ENCODE data around the gene SLC39A11.

The SLC39A11 gene

GRCh38 chr17:72691017-72691416 is 401.5 kb downstream of the SLC39A11 start:
- no peak for DNase-seq (ENCODE audit: low read depth in 2 of 2)

DNA sequence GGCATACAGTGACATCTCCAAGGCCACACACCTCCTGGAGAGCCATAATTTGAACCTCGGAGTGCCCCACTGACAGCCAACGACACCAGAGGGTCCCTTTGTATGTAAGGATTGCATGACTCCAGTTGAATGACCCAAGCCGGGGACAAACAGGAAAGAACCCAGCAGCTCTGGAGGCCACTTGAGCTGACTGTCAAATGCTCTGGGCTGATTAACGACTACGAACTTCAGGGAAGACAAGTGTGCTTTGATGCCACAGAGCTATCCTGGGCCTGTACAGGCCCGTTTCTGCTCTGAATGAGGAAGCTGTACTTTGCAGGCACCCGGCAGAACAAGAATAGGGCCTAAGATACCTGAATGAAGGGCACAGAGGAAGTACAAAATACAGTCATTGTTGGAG is 404.6 kb downstream of the SLC39A11 start:
- DNase-seq (ENCODE audit: low read depth in 2 of 2): no peak

DNA sequence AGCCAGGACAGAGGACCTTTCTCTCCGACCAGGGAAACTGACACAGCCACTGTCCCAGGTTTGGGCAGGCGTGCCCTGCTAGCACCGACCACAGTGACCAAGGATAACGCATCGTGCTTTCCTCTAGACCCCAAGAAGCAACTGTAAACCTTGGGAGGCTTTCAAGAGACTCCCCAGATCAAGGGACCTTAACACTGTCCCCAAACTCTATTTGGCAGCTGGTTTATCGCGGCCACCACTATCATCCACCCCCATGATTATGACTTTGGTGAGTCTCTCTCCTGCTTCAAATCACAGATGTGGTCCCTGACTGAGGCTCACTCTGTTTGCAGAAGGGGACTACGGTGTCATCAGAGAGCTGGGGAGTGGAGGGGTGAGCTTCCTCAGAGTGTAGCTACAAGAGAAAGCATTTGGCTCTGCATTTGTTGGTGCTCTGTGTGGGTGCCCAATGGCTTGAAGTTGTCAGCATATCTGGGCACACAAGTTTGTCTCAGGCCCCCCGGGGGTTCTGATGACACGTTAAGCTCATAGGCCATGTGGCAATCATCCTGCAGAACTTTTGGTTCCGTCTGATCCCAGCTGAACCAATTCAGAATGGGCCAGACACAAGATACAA is 408.0 kb downstream of the SLC39A11 start:
- no peak for DNase-seq (ENCODE audit: low read depth in 2 of 2)

DNA sequence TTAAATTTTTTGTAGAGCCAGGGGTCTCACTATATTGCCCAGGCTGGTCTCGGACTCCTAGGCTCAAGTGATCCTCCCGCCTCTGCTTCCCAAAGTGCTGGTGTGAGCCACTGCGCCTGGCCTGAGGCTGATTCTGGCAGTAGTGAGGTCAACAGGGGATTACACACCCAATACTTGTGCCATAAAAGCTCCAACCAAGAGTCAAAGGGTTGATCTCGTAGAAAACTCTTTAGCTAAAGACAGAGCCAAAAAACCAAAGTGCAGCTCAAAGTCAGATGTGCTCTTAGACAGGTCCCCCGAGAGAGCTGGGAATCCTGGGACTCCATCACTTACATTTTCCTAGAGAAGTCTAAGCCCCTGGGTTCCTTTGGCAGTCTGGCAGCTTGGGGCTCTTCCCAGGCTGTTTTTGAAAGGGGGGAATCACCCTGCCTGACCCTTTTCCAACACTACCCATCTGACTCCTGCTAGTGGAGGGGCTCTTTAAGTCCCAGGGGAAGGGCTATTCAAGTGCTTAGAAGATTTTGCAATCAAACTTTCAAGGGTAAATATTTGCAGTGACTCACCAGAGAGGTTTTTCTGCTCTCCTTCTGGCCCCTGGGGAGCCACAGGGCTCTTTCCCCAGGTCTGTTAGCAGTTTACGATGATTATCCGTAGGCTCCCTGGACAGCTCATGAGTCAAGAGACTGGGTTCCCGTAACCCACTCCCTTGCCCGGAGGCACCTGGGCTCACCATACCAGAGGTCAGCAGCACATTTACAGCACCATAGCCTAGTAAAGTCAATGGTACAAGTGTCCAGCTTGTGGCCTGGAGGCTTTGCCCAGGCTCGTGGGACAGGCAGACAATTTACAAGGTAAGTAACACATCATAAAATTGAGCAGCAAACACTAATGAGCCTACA is 408.7 kb downstream of the SLC39A11 start:
- DNase-seq (ENCODE audit: low read depth in 2 of 2): no peak

GRCh38 chr17:72682605-72683004 is 409.9 kb downstream of the SLC39A11 start:
- no peak for DNase-seq (ENCODE audit: low read depth in 2 of 2)

DNA sequence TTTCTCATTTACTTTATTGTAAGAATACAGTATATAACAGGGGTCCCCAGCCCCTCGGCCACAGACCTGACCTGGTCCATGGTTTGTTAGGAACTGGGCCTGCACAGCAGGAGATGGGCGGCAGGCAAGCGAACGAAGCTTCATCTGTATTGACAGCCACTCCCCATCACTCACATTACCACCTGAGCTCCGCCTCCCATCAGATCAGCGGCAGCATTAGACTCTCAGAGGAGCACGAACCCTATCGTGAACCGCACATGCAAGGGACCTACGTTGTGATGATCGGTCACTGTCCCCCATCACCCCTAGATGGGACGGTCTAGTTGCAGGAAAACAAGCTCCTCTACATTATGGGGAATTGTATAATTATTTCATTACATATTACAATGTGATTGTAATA is 410.6 kb downstream of the SLC39A11 start:
- DNase-seq (ENCODE audit: low read depth in 2 of 2): no peak

GRCh38 chr17:72677714-72678390 is 414.6 kb downstream of the SLC39A11 start:
- DNase-seq (ENCODE audit: low read depth in 2 of 2): no peak

DNA sequence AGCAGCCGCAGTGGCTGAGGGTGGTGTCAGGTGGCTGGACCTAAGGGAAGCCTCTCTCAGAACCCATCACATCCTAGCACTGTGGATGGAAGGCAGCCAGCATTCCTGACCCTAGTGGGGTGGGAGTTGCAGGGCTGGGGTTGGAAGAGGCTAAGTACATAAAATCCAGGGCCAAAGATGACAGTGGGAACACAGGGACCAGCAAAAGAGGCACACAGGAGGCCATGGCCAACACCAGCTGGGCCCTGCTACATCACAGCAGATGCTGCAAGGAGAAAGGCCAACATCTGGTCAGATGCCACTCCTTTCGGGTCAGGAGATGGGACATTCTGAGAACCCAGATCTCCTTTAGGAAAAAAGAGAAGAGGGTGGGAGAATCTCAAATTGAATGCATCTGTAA is 415.4 kb downstream of the SLC39A11 start:
- DNase-seq (ENCODE audit: low read depth in 2 of 2): no peak

DNA sequence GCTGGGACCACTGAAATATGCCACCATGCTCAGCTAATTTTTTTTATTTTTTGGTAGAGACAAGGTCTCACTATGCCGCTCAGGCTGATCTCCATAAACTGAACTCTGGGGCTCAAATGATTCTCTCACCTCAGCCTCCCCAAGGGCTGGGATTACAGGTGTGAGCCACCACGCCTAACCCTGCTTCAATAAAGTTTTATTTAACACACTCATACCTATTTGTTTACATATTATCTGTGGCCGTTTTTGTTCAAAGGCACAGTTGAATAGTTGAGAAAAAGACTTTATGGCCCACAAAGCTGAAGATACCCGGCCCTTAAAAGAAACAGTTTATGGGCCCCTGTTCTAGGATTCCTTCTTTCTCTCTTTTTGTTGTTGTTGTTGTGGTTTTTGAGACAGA is 419.8 kb downstream of the SLC39A11 start:
- no peak for DNase-seq (ENCODE audit: low read depth in 2 of 2)

GRCh38 chr17:72671016-72671415 is 421.5 kb downstream of the SLC39A11 start:
- DNase-seq (ENCODE audit: low read depth in 2 of 2): no peak

GRCh38 chr17:72667096-72668063 is 425.1 kb downstream of the SLC39A11 start:
- no peak for DNase-seq (ENCODE audit: low read depth in 2 of 2)

DNA sequence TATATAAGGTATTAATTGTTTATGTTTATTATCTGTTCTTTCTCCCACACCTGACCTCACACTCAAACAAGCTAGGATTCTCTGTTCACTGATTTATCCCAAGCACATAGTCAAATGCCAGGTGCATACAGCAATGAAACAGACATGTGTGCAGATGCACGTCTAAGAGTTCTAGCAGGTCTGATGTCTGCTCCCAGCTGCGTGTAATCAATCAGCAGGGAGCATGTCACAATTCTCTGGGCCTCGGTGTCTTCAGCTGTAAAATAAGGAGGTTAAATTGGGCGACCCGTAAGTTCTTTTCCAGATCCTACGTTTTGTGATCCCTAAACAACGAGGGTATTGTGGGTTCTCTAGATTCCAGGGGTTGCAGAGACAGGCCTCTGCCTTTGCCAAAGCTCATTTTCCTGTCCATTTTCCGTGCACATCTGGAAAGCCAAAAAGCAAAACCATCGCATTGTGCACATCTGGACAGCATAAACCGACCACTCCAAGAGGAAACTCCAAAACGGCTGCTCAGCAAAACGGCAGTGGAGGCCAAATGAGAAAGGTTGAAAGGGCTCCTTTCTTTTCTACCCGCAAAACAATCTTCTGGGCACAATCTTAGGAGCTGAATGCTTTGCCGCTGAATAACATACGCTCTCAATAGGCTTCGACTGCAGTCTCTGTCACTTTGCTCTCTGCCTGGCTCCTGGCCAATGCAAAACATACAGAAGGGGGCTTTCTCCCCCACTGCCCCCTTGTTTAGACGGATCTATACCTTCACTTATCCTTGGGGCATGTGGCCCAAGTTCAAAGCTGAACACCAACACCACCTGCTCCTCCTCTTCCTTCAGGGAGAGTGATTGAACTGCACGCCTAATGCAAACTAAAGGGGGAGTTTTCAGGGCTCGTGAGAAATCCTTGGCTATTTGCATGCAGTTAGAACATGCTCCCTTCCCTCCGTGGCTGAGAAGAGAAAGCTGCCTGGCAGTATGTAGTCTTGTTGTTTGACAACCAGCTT is 426.3 kb downstream of the SLC39A11 start:
- DNase-seq (ENCODE audit: low read depth in 2 of 2): no peak

GRCh38 chr17:72662827-72663190 is 429.7 kb downstream of the SLC39A11 start:
- no peak for DNase-seq (ENCODE audit: low read depth in 2 of 2)

- DNase-seq (ENCODE audit: low read depth in 2 of 2): no peak
Measured at GRCh38 chr17:72661945-72662826, 430.3 kb downstream of the SLC39A11 start.

GRCh38 chr17:72661116-72661944 is 431.2 kb downstream of the SLC39A11 start:
- no peak for DNase-seq (ENCODE audit: low read depth in 2 of 2)

DNA sequence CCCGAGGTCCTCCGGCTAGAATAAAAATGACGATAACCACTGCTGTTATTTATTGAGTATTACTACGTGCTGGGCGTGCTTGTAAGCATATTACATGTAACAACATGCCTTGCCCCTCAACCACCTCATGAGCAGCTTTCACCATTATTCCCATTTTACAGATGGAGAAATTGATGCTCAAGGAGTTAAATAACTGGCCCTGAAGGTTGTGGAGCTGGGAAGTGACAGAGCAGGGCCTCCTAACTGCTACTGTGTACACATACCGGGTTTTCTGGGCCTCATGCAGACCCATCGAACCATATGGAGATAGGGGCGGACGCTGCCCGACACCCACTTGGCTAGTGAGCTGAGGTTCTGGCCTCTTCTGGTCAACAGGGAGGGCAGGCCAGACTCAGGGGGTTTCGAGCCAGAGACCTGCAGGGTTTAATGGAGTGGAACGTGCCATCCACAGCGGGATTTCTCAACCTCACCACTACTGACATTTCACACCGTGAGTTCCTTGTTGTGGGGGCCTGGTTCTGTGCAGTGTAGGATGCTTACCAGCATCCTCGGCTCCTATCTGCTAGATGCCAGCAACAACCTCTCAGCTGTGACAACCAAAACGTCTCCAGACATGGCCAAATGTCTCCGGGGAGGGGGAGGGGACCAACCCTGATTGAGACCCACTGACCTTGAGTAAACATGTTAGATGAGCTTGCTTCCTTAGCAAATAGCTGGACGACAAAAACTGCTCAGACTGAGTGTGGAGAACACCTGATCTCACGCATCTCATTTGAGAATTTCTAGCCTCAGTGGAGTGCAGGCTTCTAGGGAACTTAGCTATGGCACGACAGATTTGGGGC is 432.0 kb downstream of the SLC39A11 start:
- no peak for DNase-seq (ENCODE audit: low read depth in 2 of 2)

GRCh38 chr17:72659811-72660210 is 432.7 kb downstream of the SLC39A11 start:
- DNase-seq (ENCODE audit: low read depth in 2 of 2): no peak

DNA sequence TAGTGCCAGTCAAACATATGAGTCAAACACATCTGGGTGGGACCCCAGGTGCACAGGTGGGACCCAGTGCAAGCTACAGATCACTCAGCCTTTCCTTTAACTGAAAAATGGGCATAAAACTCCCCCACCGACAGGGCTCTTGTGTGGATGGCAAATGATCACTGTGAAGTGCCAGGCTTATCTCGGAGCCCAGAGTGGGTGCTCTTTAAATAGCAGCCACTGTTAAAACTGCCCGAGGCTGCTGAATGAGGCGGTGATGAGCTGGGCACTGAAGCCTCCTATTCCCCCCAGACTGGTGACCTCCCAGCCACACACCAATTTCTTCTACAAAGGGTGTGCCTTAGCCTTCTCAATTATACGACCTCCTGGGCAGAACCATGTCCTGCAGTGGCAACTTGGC is 433.8 kb downstream of the SLC39A11 start:
- no peak for DNase-seq (ENCODE audit: low read depth in 2 of 2)
